ENCODE results near the gene SMARCE1. TPM values are rescaled to one million over a fixed set of nuclear protein-coding genes. Genes with fewer than 3 reads are reported as not detected.
A peak's percentile ranks its signal among the peaks of the same experiment; 100 is the strongest.

SMARCE1 gene
- 100 to 1,000 TPM; 114 to 155 (median 127) TPM for polyA plus RNA-seq (ENCODE audit: insufficient read length in 10 of 10)
- long read RNA-seq, donor 1, full-length matches to known transcripts: 91 of 99 reads
- long read RNA-seq, donor 1, partial matches to known transcripts: 8 of 99 reads
- long read RNA-seq, donor 1, other reads (novel, unspliced or antisense): 0 of 99 reads
- long read RNA-seq, donor 2, full-length matches to known transcripts: 68 of 68 reads
- long read RNA-seq, donor 2, partial matches to known transcripts: 0 of 68 reads
- long read RNA-seq, donor 2, other reads (novel, unspliced or antisense): 0 of 68 reads
- long read RNA-seq, donor 3, full-length matches to known transcripts: 1 of 1 reads
- long read RNA-seq, donor 3, partial matches to known transcripts: 0 of 1 reads
- long read RNA-seq, donor 3, other reads (novel, unspliced or antisense): 0 of 1 reads
- long read RNA-seq, donor 4, full-length matches to known transcripts: 55 of 65 reads
- long read RNA-seq, donor 4, partial matches to known transcripts: 5 of 65 reads
- long read RNA-seq, donor 4, other reads (novel, unspliced or antisense): 5 of 65 reads
- long read RNA-seq, donor 5, full-length matches to known transcripts: 70 of 95 reads
- long read RNA-seq, donor 5, partial matches to known transcripts: 25 of 95 reads
- long read RNA-seq, donor 5, other reads (novel, unspliced or antisense): 0 of 95 reads
- long read RNA-seq, donor 6, full-length matches to known transcripts: 89 of 114 reads
- long read RNA-seq, donor 6, partial matches to known transcripts: 25 of 114 reads
- long read RNA-seq, donor 6, other reads (novel, unspliced or antisense): 0 of 114 reads
- long read RNA-seq, donor 7, full-length matches to known transcripts: 78 of 88 reads
- long read RNA-seq, donor 7, partial matches to known transcripts: 10 of 88 reads
- long read RNA-seq, donor 7, other reads (novel, unspliced or antisense): 0 of 88 reads
- long read RNA-seq, donor 8, full-length matches to known transcripts: 80 of 91 reads
- long read RNA-seq, donor 8, partial matches to known transcripts: 11 of 91 reads
- long read RNA-seq, donor 8, other reads (novel, unspliced or antisense): 0 of 91 reads
- long read RNA-seq, donor 9, full-length matches to known transcripts: 7 of 7 reads
- long read RNA-seq, donor 9, partial matches to known transcripts: 0 of 7 reads
- long read RNA-seq, donor 9, other reads (novel, unspliced or antisense): 0 of 7 reads

DNA sequence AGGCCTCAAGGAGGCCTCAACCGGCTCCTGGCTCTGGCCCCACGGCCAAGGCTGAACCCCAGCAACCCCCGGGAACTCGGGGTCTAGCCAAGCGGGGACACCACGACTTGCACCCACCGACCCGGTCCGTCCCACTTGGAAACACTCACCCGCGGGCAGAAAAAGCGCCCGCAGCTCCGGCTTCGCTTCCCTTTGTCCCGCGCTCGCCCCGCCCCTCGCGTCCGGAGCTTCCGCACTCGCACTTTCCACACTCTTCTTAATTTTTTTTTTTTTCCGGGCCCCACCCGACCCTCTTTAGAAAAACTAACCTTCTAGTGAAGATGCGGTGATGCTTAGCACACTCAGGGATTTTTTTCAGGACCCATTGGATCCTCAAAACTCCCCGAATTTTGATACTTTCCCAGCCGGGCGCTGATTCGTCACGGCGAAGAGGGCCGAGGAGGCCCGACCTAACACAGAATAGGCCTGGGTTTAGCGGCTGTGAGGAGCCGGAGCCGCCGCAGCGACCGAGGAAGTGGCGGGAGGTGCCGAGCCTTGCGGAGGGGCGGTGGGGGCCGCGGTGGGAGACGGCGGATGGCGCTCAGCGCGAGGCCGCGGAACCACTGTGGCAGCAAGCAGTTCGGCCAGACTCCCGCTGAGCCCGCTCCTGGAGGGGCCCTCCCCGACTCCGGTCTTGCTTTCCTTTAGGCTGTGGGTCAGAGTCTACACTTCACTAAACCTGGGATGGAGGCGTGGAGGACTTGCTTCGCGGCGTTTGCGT, at the start of gene SMARCE1:
Gene SMARCE1 (minus strand): TSS at position 195 of the 760 bp plus-strand sequence. CDS start 2,016 bp downstream, outside the sequence.
- peak; percentile 83 to 96 (median 84) for DNase-seq

DNA sequence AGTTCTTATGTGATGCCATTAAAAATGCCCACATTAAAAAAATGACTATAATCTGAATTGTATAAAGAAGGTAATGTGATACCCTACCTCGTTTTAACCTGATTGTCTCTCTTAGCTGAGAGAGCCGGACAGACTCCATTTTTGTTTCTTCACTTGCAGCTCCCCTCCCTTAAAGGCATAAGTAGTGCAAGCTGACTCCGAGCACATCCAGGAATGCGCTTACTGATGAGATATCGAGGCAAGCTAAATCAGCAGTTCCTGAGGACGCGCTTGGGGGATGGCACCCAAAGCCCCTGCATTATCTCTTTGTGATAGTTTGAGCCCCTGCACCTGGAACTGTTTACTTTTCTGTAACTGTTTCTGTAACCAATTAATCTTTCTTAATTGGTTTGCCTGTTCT, 49.7 kb upstream of the SMARCE1 start:
- DNase-seq: no peak

DNA sequence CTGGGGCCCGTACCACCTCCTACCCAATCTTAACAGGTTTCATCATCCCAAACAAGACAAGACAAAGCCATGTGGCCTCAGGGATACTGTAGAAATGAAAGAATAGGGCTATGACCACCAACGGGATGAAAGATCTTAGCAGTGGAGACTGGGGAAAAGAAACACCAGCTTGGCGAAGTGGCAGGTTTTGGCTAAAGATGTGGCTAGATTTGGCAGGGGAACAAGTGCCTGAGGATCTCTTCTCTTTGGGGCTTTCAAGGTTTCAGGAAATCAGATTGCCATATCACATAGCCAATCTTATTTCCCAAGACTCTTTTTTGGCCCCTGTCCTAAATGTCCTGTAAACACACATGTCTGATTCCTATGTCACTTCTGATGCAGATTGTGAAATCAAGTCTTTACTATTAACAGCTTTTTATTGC, 49.0 kb upstream of the SMARCE1 start:
- no peak for DNase-seq

DNA sequence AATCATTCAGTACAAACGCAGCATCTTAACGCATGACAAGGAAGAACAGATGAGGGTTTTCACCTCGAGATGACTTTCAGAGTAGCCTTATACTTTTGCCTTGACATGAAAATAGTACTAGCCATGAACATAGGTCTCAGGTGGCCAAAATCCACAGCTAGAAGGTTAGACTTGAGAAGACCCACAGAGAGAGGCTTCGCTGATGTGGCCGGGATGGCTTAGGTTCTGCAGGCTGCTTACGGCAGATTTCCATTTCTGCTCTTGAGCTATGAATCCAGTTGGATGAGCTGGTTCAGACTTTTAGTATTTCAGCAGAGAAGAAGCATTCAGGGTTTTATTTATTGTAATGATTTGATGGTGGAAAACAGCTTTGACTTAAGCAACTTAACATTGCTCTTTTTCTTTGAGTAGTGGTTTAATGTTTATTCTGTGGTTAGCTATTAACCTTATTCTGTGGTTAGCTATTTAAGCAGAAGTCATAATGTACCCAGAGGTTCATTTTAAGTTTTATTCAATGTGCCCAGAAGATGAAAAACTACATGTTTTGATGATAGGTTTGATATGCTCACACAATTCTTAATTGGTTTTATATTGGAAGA, 48.4 kb upstream of the SMARCE1 start:
- no peak for DNase-seq

DNA sequence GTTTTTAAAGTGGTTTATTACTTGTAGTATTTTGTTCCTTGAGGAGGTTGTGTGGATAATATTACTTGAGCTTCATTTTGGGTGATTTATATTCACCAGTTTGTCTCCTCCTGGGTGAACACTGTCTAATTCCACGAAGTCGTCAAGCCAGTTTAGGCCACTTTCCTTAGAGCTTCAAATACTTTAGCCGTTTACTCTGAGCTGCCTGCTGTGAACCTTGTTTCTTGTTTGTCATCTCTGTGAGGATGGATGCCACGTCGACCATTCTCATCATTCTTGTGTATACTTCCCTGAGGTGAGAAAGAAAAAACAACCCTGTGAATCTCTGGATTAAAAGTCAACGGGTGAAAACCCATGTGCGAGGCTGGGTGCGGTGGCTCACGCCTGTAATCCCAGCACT, 47.0 kb upstream of the SMARCE1 start:
- DNase-seq: no peak

DNA sequence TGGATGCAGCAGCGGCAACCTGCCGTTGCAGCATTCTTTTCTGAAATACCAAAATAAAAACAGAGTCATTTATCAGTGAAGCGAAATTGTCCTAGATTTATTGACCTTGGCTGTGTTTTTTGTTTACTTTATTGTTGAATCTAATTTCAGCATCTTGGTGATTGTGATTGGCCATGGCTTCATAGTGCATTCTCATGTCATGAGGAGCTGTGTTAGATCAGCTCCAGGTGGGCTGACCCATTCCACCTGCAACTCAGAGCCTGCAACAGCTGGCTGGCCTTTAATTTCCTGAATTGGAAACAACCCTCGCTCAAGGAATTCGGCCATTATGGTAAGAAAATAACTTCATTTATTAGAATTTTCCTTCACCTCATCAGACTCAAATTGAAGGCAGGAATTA, 39.5 kb upstream of the SMARCE1 start:
- no peak for DNase-seq

DNA sequence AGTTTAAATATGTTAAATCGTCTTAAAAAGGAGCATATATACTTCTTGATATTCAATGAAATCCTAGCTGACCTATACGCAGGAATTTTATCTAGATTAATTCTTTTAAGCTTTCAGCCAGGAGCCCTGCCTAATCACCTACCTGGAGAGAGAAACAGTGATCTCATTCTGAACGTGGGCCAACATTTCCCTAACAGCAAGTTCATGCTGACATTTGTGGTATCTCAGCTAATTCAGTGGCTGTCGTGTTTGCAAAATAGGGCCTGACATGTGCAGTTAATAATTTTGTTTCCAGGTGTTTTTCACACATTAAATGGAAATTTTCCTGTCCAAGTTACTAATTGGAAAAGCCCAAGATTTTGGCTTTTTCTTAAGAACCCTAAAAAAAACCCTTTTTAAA, 38.6 kb upstream of the SMARCE1 start:
- DNase-seq: no peak

DNA sequence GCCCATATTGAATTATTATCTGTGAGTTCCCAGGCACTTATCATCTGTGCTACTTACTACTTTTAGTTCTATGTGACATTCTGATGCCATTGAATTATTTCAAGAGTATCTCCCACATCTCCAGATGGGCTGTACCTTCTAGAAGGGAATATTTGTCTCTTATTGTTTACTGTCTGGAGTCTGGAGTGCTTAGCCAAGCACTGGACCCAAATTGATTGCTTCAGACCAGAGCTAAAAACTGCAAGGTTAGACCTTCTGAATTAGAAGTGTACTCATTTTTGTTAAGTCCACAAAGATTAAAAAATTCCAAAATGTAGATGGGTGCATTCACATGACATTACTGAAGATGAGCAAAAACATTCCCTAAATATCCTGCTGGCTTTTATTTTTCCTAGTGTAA, 33.4 kb upstream of the SMARCE1 start:
- DNase-seq: no peak

DNA sequence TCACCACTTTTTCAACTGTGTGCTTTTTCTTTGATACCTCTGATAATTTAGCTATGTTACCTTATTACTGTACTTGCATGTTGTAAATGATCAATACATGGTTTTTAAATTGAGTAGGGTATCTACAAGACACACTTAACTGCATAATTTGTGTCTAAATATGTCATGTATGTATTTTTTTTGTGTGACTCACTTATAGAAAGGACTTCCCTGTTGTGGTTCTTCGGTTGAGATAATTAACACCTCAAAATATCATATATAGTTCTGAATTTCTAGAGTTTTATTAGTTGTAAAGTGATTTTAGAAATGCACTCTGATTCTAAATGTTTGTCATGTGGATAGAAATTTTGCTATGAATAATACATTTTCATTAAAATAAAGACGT, 31.9 kb upstream of the SMARCE1 start:
- no peak for DNase-seq

DNA sequence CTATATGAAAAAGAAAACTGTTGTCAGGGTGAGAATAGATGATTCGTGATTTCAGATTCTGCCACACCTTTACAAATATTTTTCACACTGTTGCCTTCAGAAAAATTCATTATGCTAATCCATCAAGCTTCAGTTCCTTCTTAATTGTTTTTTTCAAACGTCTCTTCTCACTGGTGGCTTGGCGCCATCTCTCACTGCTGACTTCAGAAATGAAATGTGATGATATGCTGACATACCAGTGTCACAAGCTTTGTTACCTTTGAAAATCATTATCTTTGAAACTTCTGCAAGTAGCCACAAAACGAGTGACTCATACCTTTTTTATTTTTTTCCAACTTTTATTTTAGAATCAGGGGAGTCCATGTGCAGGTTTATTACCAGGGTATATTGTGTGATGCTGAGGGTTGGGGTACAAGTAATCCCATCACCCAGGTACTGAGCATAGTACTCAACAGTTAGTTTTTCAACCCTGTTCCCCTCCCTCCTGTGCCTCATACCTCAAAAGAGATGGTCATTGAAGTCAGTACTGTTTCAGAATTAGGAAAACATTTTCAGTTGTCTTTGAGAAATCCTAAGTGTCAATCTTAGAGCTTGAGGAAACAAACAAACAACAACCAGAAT, 31.4 kb upstream of the SMARCE1 start:
- no peak for DNase-seq

DNA sequence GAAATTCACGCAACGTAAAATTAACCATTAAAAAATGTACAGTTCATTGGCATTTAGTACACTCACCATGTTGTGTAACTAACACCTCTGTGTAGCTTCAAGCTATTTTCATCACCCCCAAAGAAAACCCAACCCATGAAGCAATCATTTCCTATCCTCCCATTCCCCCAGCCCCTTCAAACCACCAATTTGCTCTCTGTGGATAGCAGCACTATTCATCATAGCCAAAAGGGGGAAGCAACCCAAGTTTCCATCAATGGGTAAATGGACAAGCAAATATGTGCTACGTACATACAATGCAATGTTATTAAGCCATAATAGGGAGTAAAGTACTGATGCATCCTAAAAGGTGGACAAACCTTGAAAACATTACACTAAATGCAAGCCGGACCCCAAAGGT, 28.3 kb upstream of the SMARCE1 start:
- DNase-seq: no peak

DNA sequence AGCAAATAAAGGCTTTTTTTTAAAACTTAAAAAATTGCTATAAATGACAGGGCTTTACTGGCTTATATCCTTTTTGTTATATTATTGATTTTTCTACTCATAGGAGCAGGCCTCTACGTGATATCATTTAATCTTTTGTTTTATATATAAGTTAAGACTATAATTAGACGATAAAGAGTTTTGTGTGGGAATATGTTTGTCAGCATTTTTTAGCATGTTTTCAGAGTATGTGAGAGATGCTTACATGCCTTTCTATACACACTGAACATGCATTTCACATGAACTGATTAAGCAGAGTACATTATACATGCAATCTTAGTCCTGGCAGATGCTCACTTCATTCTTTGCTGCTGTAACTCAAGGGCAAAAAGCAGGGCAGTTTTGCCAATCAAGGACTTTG, 25.0 kb upstream of the SMARCE1 start:
- DNase-seq: no peak

DNA sequence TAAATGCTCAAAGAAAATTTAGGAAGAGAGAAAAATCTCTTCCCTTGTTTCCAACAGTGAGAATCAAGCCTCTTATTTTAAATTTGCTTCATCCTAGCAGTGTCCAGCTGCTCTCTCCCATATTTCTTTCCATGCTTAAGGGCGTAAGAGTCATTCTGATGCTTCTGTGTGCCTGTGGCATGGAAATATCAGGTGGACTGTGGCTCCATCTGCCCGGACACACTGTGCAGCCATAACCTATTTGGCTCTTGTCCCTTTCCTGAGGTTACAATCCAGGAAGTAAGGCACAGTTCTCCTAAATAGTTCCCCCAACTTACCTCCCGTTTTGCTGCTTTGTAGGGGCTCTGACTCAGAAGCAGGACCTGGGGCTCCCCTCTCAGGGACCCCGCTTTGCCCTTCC, 23.7 kb upstream of the SMARCE1 start:
- DNase-seq: no peak

DNA sequence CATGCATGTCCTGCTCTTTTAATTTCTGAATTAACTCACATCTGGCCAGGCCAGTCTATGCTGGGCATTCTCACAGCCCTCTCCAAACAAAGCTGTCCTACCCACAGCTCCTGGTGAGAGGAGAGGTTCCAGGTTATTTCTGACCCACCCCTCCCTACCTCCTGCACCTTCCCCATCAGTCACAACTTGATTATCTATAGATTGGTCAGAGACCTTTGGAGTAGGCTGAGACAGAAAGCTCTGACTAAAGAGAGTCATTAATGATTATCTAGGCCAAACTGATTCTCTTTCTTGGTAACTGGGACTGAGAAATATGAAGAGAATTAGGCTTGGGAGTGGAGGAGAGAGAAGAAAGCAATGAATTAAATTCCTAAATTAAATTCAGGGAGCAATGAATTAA, 18.7 kb upstream of the SMARCE1 start:
- no peak for DNase-seq

DNA sequence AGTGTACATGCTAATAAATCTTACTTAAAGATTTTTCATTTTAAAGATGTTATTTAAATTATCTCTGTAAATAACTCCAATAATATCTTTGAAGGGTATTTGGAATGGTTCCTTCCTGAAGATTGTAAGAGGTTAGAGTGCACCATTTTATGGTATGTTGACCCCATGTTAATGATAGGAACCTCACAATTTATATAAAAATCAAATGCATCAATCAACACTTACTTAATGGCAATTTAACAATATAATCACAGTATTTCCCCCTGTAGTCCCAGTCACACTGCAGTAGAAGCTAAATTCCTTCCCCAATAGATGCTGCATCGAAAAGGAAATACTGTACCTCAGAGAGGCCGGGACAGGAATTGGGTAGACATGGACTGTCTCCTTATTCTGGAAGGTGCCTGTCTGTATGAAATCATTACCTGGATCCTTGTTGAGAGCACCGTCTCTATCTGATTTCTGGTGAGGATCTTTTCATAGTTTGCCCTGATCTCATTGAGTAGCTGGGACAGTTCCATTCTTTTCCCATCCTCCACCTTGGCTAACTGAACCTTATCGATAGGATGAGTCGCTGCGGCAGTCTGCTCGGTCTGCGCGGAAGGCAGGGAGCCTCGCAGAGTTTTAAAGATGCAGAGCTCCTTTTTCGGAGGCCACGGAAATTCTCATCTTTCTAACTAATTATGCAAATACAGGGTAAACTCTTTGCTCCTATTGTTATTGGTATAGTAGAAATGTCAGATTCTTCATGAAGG, 17.1 kb upstream of the SMARCE1 start, which contains the start of gene KRT222:
Gene KRT222 (minus strand): TSS at position 596 of the 752 bp plus-strand sequence. CDS start 78 bp downstream, at position 518.
- DNase-seq: peak in 1 of 3 donors; percentile 32

DNA sequence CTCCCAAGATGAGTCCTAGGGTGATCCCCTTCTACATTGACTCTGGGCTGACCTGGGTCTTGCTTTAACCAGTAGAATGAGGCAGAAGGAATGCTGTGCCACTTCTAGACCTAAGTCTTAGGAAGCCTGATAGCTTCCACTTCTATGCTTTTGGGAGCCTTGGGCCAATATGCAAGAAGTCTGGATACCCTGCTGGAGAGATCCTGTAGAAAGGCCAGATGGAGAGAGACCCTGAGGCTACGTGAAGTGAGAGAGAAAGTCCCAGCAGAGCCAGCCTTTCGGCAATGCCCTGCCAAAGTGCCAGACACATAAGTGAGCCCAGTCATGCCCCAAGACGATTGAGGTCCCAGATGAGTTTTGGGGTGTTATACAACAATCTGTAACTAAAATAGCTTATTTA, 15.6 kb upstream of the SMARCE1 start:
- no peak for DNase-seq

DNA sequence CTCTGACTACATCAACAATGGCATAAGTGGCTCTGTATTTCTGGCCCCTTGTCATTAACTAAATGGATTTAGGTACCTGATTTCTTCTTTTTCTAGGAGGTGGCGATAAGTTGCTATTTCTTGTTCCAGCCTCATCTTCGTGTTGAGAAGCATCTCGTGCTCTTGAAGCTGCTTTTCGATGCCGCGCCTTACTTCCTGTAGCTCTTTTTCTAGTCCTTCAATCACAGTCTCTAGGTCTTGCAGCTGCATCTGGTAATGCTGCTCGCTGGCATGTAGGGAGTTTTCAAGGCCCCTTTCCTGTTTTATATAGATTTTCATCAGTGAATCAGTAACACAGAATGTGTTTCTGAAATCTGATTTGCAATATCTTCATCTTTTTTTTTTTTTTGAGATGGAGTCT, 12.3 kb upstream of the SMARCE1 start:
- no peak for DNase-seq

DNA sequence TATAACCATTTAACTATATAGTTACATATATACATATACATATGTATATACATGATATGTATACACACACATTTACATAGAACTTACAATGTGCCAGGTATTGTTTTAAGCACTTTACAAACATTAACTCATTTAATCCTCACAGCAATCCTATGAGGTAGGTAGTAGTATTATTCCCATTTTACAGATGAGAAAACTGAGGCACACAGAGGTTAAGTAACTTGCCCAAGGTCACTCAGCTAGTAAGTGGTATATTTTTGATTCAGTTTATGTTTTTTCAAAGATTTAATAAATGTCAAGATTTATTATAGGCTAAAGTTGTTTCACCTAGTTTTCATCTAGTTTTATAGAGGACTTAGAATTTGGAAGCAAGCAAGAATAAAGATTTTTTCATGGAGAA, 10.8 kb upstream of the SMARCE1 start:
- DNase-seq: no peak

DNA sequence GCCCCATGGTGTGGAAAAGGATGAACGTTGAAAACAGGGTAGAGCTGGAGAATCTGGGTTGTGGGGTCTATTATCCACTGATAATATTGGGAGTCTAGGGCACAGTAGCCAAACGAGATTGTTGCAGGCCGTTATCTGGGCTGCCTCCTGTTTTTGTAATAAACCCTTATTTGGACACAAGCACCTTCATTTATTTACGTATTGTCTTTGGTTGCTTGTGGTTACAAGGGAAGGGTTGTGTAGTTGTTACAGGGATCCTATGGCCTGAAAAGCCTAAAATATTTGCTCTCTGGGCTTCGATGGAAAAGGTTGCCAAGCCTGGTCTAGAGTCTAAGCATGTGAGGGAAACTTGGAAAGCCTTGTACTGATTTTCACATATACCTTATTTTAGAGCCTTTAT, 4.3 kb upstream of the SMARCE1 start:
- DNase-seq: no peak

All from muscle of back (tissue), 13 donors.